OCI-LY1 (cell line): ENCODE data around the gene TM7SF3.
"Not testable (repeated sequence)": the region's sequence is repeated elsewhere in the genome, so short reads cannot be mapped to it uniquely, and the experiment has no call there.

Source experiments
- H2AFZ ChIP-seq: fragments of 200-600 bp; sonication (generic), shearing (Covaris generic); 2 replicates; pipeline ENCODE4 v1.6.0; 2014; ENCODE audit warnings: antibody characterized with exemption, mild to moderate bottlenecking, low read length
- H3F3A ChIP-seq: fragments of 200-600 bp; sonication (generic), shearing (Covaris generic); 2 replicates; pipeline ENCODE4 v1.6.0; 2014; ENCODE audit warnings: mild to moderate bottlenecking, antibody characterized with exemption, low read length, moderate library complexity; ENCODE audit not compliant: insufficient read depth
- H3K27ac ChIP-seq: fragments of 200-600 bp; sonication (generic); 2 replicates; pipeline ENCODE4 v1.5.1; 2014; ENCODE audit warnings: low read length, mixed run types, mild to moderate bottlenecking, low read depth; ENCODE audit not compliant: poor library complexity, severe bottlenecking
- H3K27me3 ChIP-seq: fragments of 200-600 bp; sonication (generic); 2 replicates; pipeline ENCODE4 v1.6.0; 2014; ENCODE audit warnings: antibody characterized with exemption, mild to moderate bottlenecking, low read length, moderate library complexity; ENCODE audit not compliant: insufficient read depth
- H3K36me3 ChIP-seq: fragments of 200-600 bp; sonication (generic); 2 replicates; pipeline ENCODE4 v1.6.1; 2014; ENCODE audit warnings: mild to moderate bottlenecking, antibody characterized with exemption, low read length, moderate library complexity, mixed read lengths; ENCODE audit not compliant: insufficient read depth
- H3K4me1 ChIP-seq: fragments of 200-600 bp; sonication (generic); 2 replicates; pipeline ENCODE4 v1.5.1; 2014; ENCODE audit warnings: mild to moderate bottlenecking, low read length, moderate library complexity; ENCODE audit not compliant: insufficient read depth, severe bottlenecking
- H3K4me2 ChIP-seq: fragments of 200-600 bp; sonication (generic), shearing (Covaris generic); 2 replicates; pipeline ENCODE4 v1.6.1; 2014; ENCODE audit warnings: low read length
- H3K4me3 ChIP-seq: fragments of 200-600 bp; sonication (generic); 2 replicates; pipeline ENCODE4 v1.5.1; 2014; ENCODE audit warnings: low read length, low read depth, mild to moderate bottlenecking, mixed read lengths; ENCODE audit not compliant: poor library complexity, severe bottlenecking
- H3K79me2 ChIP-seq: fragments of 200-600 bp; shearing (Covaris generic); 2 replicates; pipeline ENCODE4 v1.6.1; 2016; ENCODE audit warnings: mixed run types, low read length, mixed read lengths; ENCODE audit not compliant: insufficient read depth
- H3K9ac ChIP-seq: fragments of 200-600 bp; sonication (generic), shearing (Covaris generic); 2 replicates; pipeline ENCODE4 v1.6.1; 2014; ENCODE audit warnings: mild to moderate bottlenecking, low read length, mixed read lengths
- H3K9me2 ChIP-seq: fragments of 200-600 bp; sonication (generic), shearing (Covaris generic); 2 replicates; pipeline ENCODE4 v1.6.1; 2014; ENCODE audit warnings: low read depth, mild to moderate bottlenecking, low read length, mixed read lengths
- H3K9me3 ChIP-seq: fragments of 200-600 bp; shearing (Covaris generic); 2 replicates; pipeline ENCODE4 v1.6.1; 2014; ENCODE audit warnings: low read length, mixed read lengths
- H4K20me1 ChIP-seq: fragments of 200-600 bp; sonication (generic), shearing (Covaris generic); 2 replicates; pipeline ENCODE4 v1.6.0; 2016; ENCODE audit warnings: mild to moderate bottlenecking, low read length; ENCODE audit not compliant: insufficient read depth
- EZH2 ChIP-seq: fragments of 200-600 bp; sonication (generic), shearing (Covaris generic); IDR thresholded peaks from 2 replicates; pipeline ENCODE4 v1.8.0; 2017; ENCODE audit warnings: borderline replicate concordance, mixed run types, mild to moderate bottlenecking, antibody characterized with exemption, low read length, moderate library complexity, mixed read lengths
- TF ChIP-seq, protein P1 (sequence below): fragments of 200-600 bp; sonication (generic), shearing (Covaris generic); IDR thresholded peaks from 2 replicates; pipeline ENCODE4 v1.5.1; 2017; ENCODE audit warnings: mild to moderate bottlenecking, antibody characterized with exemption, low read length, moderate library complexity, mixed read lengths

The TM7SF3 gene

DNA sequence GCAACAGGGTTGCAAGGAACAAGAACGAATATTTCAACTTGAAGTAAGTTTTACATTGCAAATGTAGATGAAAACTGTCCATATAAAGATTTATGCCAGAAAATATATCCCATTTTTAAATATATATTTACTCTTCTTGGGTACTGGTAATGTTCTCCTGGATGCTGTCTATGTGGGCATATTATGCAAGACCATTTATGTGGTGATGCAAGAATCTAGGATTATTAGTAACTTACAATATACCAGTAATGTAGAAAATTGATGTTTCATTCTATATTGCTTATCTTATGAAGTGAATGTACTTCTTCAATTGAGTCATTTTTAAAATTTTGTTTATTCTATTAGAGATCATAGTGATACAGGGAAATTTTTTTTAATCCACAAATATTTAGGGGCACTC is 50.8 kb downstream of the TM7SF3 start:
- no peaks in the 10 kb centered on the region for H3K4me1 ChIP-seq
- TF ChIP-seq EZH2, result no peak
- TF ChIP-seq, protein P1, sequence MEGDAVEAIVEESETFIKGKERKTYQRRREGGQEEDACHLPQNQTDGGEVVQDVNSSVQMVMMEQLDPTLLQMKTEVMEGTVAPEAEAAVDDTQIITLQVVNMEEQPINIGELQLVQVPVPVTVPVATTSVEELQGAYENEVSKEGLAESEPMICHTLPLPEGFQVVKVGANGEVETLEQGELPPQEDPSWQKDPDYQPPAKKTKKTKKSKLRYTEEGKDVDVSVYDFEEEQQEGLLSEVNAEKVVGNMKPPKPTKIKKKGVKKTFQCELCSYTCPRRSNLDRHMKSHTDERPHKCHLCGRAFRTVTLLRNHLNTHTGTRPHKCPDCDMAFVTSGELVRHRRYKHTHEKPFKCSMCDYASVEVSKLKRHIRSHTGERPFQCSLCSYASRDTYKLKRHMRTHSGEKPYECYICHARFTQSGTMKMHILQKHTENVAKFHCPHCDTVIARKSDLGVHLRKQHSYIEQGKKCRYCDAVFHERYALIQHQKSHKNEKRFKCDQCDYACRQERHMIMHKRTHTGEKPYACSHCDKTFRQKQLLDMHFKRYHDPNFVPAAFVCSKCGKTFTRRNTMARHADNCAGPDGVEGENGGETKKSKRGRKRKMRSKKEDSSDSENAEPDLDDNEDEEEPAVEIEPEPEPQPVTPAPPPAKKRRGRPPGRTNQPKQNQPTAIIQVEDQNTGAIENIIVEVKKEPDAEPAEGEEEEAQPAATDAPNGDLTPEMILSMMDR, result no peak
- H3K4me3 ChIP-seq, result no peak overlapping the region
- H3K9me2 ChIP-seq, result no peaks in the 10 kb centered on the region
- no peaks in the 10 kb centered on the region for H3K27me3 ChIP-seq
- no peaks in the 10 kb centered on the region for H4K20me1 ChIP-seq
- H3K9me3 ChIP-seq, result no peaks in the 10 kb centered on the region
- H3K9ac ChIP-seq, result no peak overlapping the region
- no peak overlapping the region for H3K4me2 ChIP-seq
- H3K79me2 ChIP-seq, result no peaks in the 10 kb centered on the region
- H3K27ac ChIP-seq, result no peak overlapping the region
- H3F3A ChIP-seq, result no peaks in the 10 kb centered on the region
- H3K36me3 ChIP-seq, result peaks cover 68% of the 10 kb centered on the region
- H2AFZ ChIP-seq, result no peak overlapping the region

DNA sequence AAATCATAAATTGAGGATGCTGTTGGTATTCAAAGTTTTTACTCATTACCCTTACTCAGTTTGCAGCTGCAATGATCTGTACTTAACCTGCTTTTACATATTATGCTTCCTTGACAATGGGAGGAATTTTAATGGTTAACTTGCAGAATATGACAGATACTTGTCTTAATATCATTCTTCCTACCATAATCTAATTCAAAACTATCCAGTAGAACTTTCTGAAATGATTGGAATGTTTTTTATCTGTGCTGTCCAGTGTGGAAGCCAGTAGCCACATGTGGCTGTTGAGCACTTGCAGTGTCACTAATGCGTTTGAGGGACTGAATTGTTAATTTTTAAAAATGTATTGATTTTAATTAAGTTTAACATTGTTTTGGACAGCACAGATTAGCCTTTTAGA is 52.4 kb downstream of the TM7SF3 start:
- no peaks in the 10 kb centered on the region for H4K20me1 ChIP-seq
- peaks cover 69% of the 10 kb centered on the region for H3K36me3 ChIP-seq
- no peaks in the 10 kb centered on the region for H3K9me3 ChIP-seq
- no peak overlapping the region for H3K4me3 ChIP-seq
- H3F3A ChIP-seq, result no peaks in the 10 kb centered on the region
- no peak for TF ChIP-seq EZH2
- TF ChIP-seq, protein P1, result no peak
- no peaks in the 10 kb centered on the region for H3K9me2 ChIP-seq
- no peak overlapping the region for H3K4me2 ChIP-seq
- H3K4me1 ChIP-seq, result no peaks in the 10 kb centered on the region
- no peak overlapping the region for H2AFZ ChIP-seq
- no peak overlapping the region for H3K9ac ChIP-seq
- H3K79me2 ChIP-seq, result no peaks in the 10 kb centered on the region
- H3K27ac ChIP-seq, result no peak overlapping the region
- no peaks in the 10 kb centered on the region for H3K27me3 ChIP-seq

DNA sequence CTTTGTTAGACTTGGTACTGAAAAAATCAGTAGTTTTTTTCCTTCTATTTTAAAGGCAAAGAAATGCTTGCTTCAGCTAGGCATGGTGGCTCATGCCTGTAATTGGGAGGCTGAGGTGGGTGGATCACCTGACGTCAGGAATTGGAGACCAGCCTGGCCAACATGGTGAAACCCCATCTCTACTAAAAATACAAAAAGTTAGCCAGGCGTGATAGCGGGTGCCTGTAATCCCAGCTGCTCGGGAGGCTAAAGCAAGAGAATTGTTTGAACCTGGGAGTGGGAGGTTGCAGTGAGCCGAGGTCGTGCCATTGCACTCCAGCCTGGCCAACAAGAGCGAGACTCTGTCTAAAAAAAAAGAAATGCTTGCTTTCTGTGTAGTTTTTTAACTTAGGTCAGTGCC is 52.8 kb downstream of the TM7SF3 start:
- peaks cover 70% of the 10 kb centered on the region for H3K36me3 ChIP-seq
- H3K9me3 ChIP-seq, H3F3A ChIP-seq, H3K4me3 ChIP-seq, H3K27me3 ChIP-seq, H3K9ac ChIP-seq, H3K27ac ChIP-seq, H4K20me1 ChIP-seq, H3K79me2 ChIP-seq, H3K4me1 ChIP-seq, H3K9me2 ChIP-seq, H2AFZ ChIP-seq, H3K4me2 ChIP-seq: not testable (repeated sequence)

DNA sequence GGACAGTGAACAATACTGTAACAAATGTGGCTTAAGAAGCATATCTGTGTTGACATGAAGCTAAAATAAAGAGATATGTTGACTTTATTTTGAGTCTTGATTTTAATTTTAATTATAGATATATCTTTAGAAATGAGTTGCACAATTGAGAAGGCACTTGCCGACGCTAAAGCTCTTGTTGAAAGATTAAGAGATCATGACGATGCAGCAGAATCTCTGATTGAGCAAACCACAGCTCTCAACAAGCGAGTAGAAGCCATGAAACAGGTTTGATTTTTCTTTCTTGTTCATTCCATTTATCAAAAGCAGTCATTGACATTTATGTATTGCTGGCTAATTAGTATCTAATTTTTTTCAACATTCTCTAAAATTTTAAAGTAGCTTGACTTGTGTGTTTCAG is 60.2 kb downstream of the TM7SF3 start:
- Histone ChIP-seq H3K9me3 (no peaks in the 10 kb centered on the region), H3K79me2 (peaks cover 49% of the 10 kb centered on the region), H3K36me3 (peaks cover 50% of the 10 kb centered on the region), H3K4me3 (no peak overlapping the region), H3K4me2 (no peak overlapping the region), H3K9me2 (no peaks in the 10 kb centered on the region), H3K27me3 (no peaks in the 10 kb centered on the region), H3K9ac (no peak overlapping the region), H3K4me1 (peaks cover 13% of the 10 kb centered on the region), H2AFZ (no peak overlapping the region), H4K20me1 (no peaks in the 10 kb centered on the region), H3K27ac (no peak overlapping the region), H3F3A (no peaks in the 10 kb centered on the region)
- no peak for TF ChIP-seq EZH2
- TF ChIP-seq, protein P1, result no peak
